ENCODE measurements around the gene TRPM8.
"Not testable (repeated sequence)": the region's sequence is repeated elsewhere in the genome, so short reads cannot be mapped to it uniquely, and the experiment has no call there.

The TRPM8 gene

GRCh38 chr2:233917116-233917515 is at the start of gene TRPM8:
TRPM8 (plus strand) TSS chr2:233917373; CDS start chr2:233926538, 9,165 bp downstream.
- no peak for DNase-seq

- peak; percentile 43 for DNase-seq
Measured at GRCh38 chr2:233867993-233868532, 49.1 kb upstream of the TRPM8 start, which contains the start of gene MSL3B. MSL3B (minus strand) TSS chr2:233868386.

GRCh38 chr2:233871432-233871831 is 45.7 kb upstream of the TRPM8 start:
- no peak for DNase-seq

GRCh38 chr2:233872125-233872524 is 45.0 kb upstream of the TRPM8 start:
- not testable (repeated sequence) for DNase-seq

- DNase-seq, result no peak
Measured at GRCh38 chr2:233882353-233882752, 34.8 kb upstream of the TRPM8 start.

- DNase-seq, result no peak
Measured at GRCh38 chr2:233892793-233893192, 24.4 kb upstream of the TRPM8 start.

GRCh38 chr2:233896253-233896652 is 20.9 kb upstream of the TRPM8 start:
- not testable (repeated sequence) for DNase-seq

- no peak for DNase-seq
Measured at GRCh38 chr2:233901367-233901766, 15.8 kb upstream of the TRPM8 start.

GRCh38 chr2:233901884-233902283 is 15.3 kb upstream of the TRPM8 start:
- DNase-seq, result no peak

GRCh38 chr2:233905945-233906344 is 11.2 kb upstream of the TRPM8 start:
- no peak for DNase-seq

GRCh38 chr2:233907627-233908026 is 9.5 kb upstream of the TRPM8 start:
- no peak for DNase-seq

- peak; percentile 6 for DNase-seq
Measured at GRCh38 chr2:233912691-233913423, 4.3 kb upstream of the TRPM8 start.

GRCh38 chr2:233915128-233915527 is 2.0 kb upstream of the TRPM8 start:
- no peak for DNase-seq

GRCh38 chr2:233919319-233919718 is 2.1 kb downstream of the TRPM8 start:
- no peak for DNase-seq

- peak; percentile 26 for DNase-seq
Measured at GRCh38 chr2:233919938-233920337, 2.8 kb downstream of the TRPM8 start.

- DNase-seq, result no peak
Measured at GRCh38 chr2:233922471-233922870, 5.3 kb downstream of the TRPM8 start.

- no peak for DNase-seq
Measured at GRCh38 chr2:233925402-233925801, 8.2 kb downstream of the TRPM8 start.

GRCh38 chr2:233926806-233927205 is 9.6 kb downstream of the TRPM8 start:
- no peak for DNase-seq

- peak; percentile 11 for DNase-seq
Measured at GRCh38 chr2:233928594-233929351, 11.6 kb downstream of the TRPM8 start.

- DNase-seq, result no peak
Measured at GRCh38 chr2:233929352-233930022, 12.3 kb downstream of the TRPM8 start.

- DNase-seq, result no peak
Measured at GRCh38 chr2:233934524-233934923, 17.4 kb downstream of the TRPM8 start.

GRCh38 chr2:233935426-233935825 is 18.3 kb downstream of the TRPM8 start:
- DNase-seq, result no peak

- DNase-seq, result no peak
Measured at GRCh38 chr2:233936089-233936488, 18.9 kb downstream of the TRPM8 start.
